ENCODE data around the gene POU3F1.
A peak's percentile ranks its signal among the peaks of the same experiment; 100 is the strongest.

POU3F1 gene

GRCh38 chr1:38003261-38004250 is 43.0 kb downstream of the POU3F1 start:
- no peak for DNase-seq

GRCh38 chr1:38000529-38001455 is 45.8 kb downstream of the POU3F1 start:
- DNase-seq: no peak

- DNase-seq: no peak
Measured at GRCh38 chr1:38000233-38000528, 46.4 kb downstream of the POU3F1 start.

GRCh38 chr1:37999430-38000232 is 47.0 kb downstream of the POU3F1 start:
- DNase-seq: peak; percentile 46

GRCh38 chr1:37998913-37999429 is 47.6 kb downstream of the POU3F1 start:
- no peak for DNase-seq

GRCh38 chr1:37998089-37998808 is 48.3 kb downstream of the POU3F1 start:
- DNase-seq: no peak

- no peak for DNase-seq
Measured at GRCh38 chr1:37997256-37998088, 49.1 kb downstream of the POU3F1 start.

GRCh38 chr1:37995751-37996345 is 50.7 kb downstream of the POU3F1 start:
- peak; percentile 51 for DNase-seq

GRCh38 chr1:37994886-37995566 is 51.6 kb downstream of the POU3F1 start:
- DNase-seq: no peak
